ENCODE results near the gene TMEM42. TPM values are rescaled to one million over a fixed set of nuclear protein-coding genes. Genes with fewer than 3 reads are reported as not detected.

Gene TMEM42
- total RNA-seq, 4 donors from 2014 or later = 15.9 to 27.2 (median 20.8) TPM

- TF ChIP-seq EP300 (IDR thresholded peaks at IDR 0.05) (no peak), POLR2A (IDR thresholded peaks at IDR 0.05) (no peak), CTCF (IDR thresholded peaks at IDR 0.05) (no peak)
- WGBS = 89% methylated on average over 7 of the region's 7 CpGs
- H3K4me3 ChIP-seq = no peak overlapping the region
- H3K36me3 ChIP-seq = no peaks in the 10 kb centered on the region
- peaks cover 19% of the 10 kb centered on the region for H3K4me1 ChIP-seq
- no peak overlapping the region for H3K27ac ChIP-seq
- H3K27me3 ChIP-seq = no peaks in the 10 kb centered on the region
- H3K9me3 ChIP-seq = no peaks in the 10 kb centered on the region
- no peak for DNase-seq (ENCODE audit: low spot score in 2 of 2)
Measured at GRCh38 chr3:44865272-44866035, 3.7 kb downstream of the TMEM42 start.

- H3K9me3 ChIP-seq = no peaks in the 10 kb centered on the region
- H3K27ac ChIP-seq = no peak overlapping the region
- no peaks in the 10 kb centered on the region for H3K27me3 ChIP-seq
- WGBS = 95% methylated on average over 7 of the region's 7 CpGs
- H3K36me3 ChIP-seq = no peaks in the 10 kb centered on the region
- peaks cover 8% of the 10 kb centered on the region for H3K4me1 ChIP-seq
- H3K4me3 ChIP-seq = no peak overlapping the region
- no peak for TF ChIP-seq POLR2A (IDR thresholded peaks at IDR 0.05)
- no peak for TF ChIP-seq CTCF (IDR thresholded peaks at IDR 0.05)
- no peak for TF ChIP-seq EP300 (IDR thresholded peaks at IDR 0.05)
- no peak for TF ChIP-seq POLR2AphosphoS5 (IDR thresholded peaks at IDR 0.05)
- DNase-seq (ENCODE audit: low spot score in 2 of 2) = no peak
Measured at GRCh38 chr3:44867421-44868111, 5.9 kb downstream of the TMEM42 start.

- DNase-seq (ENCODE audit: low spot score in 2 of 2) = peak in 1 of 2 donors; percentile 41
- Histone ChIP-seq H3K4me3 (no peak overlapping the region), H3K36me3 (no peaks in the 10 kb centered on the region), H3K9me3 (no peaks in the 10 kb centered on the region), H3K4me1 (no peaks in the 10 kb centered on the region), H3K27me3 (no peaks in the 10 kb centered on the region), H3K27ac (no peak overlapping the region)
- TF ChIP-seq POLR2A (IDR thresholded peaks at IDR 0.05) (no peak), EP300 (IDR thresholded peaks at IDR 0.05) (no peak), POLR2AphosphoS5 (IDR thresholded peaks at IDR 0.05) (no peak)
- 83% methylated on average over 8 of the region's 8 CpGs for WGBS
Measured at GRCh38 chr3:44870375-44871061, 8.8 kb downstream of the TMEM42 start.

GRCh38 chr3:44874308-44874707, 12.6 kb downstream of the TMEM42 start, which contains the start of gene TGM4:
Gene TGM4, plus strand, starts transcription at chr3:44874608. Its CDS starts 71 bp downstream, at chr3:44874679.
- Histone ChIP-seq H3K4me3 (no peak within 1 kb of the TSS), H3K36me3 (no peaks in the 10 kb centered on the region)
- WGBS = 87% methylated on average over 5 of the region's 5 CpGs

GRCh38 chr3:44875596-44875995, 13.9 kb downstream of the TMEM42 start:
- no peaks in the 10 kb centered on the region for H3K4me1 ChIP-seq
- no peak overlapping the region for H3K27ac ChIP-seq
- no peaks in the 10 kb centered on the region for H3K27me3 ChIP-seq
- no peak overlapping the region for H3K4me3 ChIP-seq
- no peaks in the 10 kb centered on the region for H3K9me3 ChIP-seq
- no peaks in the 10 kb centered on the region for H3K36me3 ChIP-seq
- TF ChIP-seq POLR2AphosphoS5 (IDR thresholded peaks at IDR 0.05) (no peak), POLR2A (IDR thresholded peaks at IDR 0.05) (no peak), EP300 (IDR thresholded peaks at IDR 0.05) (no peak), CTCF (IDR thresholded peaks at IDR 0.05) (no peak)
- 88% methylated on average over 3 of the region's 3 CpGs for WGBS
- DNase-seq (ENCODE audit: low spot score in 2 of 2) = peak in 1 of 2 donors; percentile 3

More at GRCh38 chr3:44874308-44874707, 12.6 kb downstream of the TMEM42 start, which contains the start of gene TGM4:
- Histone ChIP-seq H3K27me3 (no peaks in the 10 kb centered on the region), H3K4me1 (no peaks in the 10 kb centered on the region), H3K27ac (no peak within 1 kb of the TSS), H3K9me3 (no peaks in the 10 kb centered on the region)
- TF ChIP-seq POLR2AphosphoS5 (IDR thresholded peaks at IDR 0.05) (no peak), CTCF (IDR thresholded peaks at IDR 0.05) (no peak), POLR2A (IDR thresholded peaks at IDR 0.05) (no peak)
- DNase-seq (ENCODE audit: low spot score in 2 of 2) = no peak
